Measurements from ENCODE around the gene ABLIM1. TPM values are rescaled to one million over a fixed set of nuclear protein-coding genes. Genes with fewer than 3 reads are reported as not detected.

ABLIM1 gene
- total RNA-seq, 1 donor from 2014 or later, result 37.9 TPM

DNA sequence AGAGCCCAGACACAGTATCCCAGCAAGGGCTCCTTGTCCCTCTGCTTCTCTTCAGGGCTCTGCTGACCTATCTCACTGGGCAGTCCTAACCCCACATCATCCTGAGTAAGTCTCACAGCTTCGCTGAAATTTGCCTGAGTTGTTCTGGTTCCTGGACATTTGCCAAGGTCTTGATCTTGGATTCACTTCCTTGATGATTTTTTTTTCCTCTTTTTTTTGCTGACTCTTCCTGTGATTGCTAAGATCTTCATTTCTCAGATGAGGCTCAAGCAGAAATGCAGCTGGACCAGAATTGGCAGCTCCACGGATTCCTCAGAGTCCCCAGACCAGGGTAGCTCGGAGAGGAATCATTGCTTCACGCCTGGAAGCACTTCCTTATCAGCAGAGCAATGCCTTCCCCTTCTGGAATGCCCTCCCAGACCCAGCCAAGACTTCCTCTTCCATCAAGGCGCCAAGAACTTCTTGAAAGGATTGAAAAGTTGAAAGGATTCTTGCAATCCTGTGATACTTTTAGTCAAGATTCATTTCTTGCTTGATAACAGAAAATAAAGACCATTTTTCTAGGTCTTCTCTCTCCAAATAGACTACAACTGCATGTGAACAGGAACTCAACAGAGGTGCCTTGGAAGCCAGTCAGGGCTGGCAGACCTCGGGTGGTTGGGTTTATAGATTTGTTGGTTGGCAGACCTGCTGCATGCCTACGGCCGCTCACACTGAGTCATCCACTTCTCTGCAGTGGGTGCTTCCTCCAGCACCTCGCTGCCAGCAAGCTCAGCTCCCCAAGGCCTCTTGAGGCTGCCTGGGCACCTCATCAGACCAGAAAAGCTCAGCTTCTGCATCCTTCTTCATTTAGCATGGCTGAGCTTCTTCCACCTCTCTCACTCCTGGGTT lies 244.9 kb downstream of the ABLIM1 start:
- H3K4me1 Mint-ChIP-seq (ENCODE audit: low read depth), result peaks cover 2% of the 10 kb centered on the region
- H3K27ac Mint-ChIP-seq, result no peak overlapping the region
- no peak for DNase-seq (ENCODE audit: low spot score)
- H3K36me3 Mint-ChIP-seq (ENCODE audit: low read depth), result no peaks in the 10 kb centered on the region
- H3K9me3 Mint-ChIP-seq, result no peaks in the 10 kb centered on the region
- intact Hi-C loops (cut with micrococcal nuclease), result no loop called here
- H3K27me3 Mint-ChIP-seq (ENCODE audit: low read depth), result peaks cover 41% of the 10 kb centered on the region
- no peak overlapping the region for H3K4me3 Mint-ChIP-seq (ENCODE audit: low read depth)

DNA sequence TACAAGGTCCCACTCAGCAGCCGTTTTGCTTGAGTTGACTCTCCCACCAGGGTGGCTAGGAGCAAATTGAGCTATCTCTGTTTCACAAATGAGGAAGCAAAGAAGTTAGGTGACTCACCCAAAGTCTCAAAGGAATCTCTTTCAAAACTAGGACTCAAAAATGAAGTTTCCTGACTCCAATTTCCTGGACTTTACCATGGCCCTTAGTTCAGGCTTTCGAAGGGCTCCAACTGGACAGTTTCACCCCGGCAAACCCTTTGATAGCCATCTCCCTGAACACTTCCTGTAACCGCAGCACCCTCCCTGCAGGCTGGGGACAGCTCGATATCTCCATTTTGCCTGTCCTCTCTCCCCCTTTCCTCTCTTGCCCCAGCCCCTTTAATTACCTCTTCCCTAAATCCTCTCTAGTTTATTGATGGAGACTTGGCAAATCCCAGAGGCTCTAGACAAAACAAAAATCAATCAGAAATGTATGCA lies 249.1 kb downstream of the ABLIM1 start:
- Mint-ChIP-seq H3K27me3 (ENCODE audit: low read depth) (peaks cover 49% of the 10 kb centered on the region), H3K9me3 (no peaks in the 10 kb centered on the region), H3K36me3 (ENCODE audit: low read depth) (no peaks in the 10 kb centered on the region), H3K4me3 (ENCODE audit: low read depth) (no peak overlapping the region), H3K4me1 (ENCODE audit: low read depth) (peaks cover 4% of the 10 kb centered on the region), H3K27ac (no peak overlapping the region)
- intact Hi-C loops (cut with micrococcal nuclease), result no loop called here
- DNase-seq (ENCODE audit: low spot score), result no peak

DNA sequence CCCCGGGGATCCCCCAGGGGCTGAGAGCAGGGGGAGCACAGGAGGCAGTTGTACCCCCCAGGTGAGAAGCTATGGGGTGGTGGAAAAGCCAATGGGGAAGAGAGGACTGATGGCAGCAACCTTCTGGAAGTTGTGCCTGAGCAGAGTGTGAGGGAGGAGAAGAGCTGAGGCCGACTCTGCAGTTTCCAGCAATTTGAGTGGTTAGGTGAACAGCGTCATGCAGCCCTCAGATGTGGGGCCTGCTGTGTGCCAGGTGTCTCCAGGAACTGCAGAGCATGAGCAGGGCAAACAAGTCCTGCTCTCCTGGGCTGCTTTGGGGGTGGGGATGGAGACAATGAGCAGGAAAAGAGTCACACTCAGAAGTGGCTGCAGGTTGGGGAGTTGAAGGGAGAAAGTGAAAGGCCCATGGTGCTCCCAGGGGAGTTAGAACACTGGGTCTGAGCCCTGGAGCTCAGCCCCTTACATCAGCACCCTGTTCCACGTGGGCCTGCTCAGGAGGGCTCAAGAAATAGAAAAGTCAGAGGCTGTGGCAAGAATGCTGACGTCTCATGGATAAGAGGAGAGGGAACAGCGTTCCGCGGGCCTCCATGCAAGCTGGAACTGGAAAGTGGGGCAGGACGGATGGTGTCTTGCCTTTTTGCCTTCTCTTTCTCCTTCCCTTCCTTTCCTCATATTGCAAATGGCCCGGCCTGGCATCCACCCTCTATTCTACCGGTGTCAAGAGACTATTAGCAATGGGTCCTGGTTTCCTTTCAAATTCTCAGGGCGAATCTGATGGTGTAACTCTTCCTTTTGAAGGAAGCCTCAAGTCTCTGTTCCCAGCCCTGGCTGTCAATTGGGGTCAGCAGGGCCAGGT lies 249.7 kb downstream of the ABLIM1 start:
- no peaks in the 10 kb centered on the region for H3K36me3 Mint-ChIP-seq (ENCODE audit: low read depth)
- no peak overlapping the region for H3K4me3 Mint-ChIP-seq (ENCODE audit: low read depth)
- intact Hi-C loops (cut with micrococcal nuclease), result no loop called here
- no peak for DNase-seq (ENCODE audit: low spot score)
- H3K4me1 Mint-ChIP-seq (ENCODE audit: low read depth), result peaks cover 4% of the 10 kb centered on the region
- H3K9me3 Mint-ChIP-seq, result no peaks in the 10 kb centered on the region
- H3K27ac Mint-ChIP-seq, result no peak overlapping the region
- peaks cover 48% of the 10 kb centered on the region for H3K27me3 Mint-ChIP-seq (ENCODE audit: low read depth)

DNA sequence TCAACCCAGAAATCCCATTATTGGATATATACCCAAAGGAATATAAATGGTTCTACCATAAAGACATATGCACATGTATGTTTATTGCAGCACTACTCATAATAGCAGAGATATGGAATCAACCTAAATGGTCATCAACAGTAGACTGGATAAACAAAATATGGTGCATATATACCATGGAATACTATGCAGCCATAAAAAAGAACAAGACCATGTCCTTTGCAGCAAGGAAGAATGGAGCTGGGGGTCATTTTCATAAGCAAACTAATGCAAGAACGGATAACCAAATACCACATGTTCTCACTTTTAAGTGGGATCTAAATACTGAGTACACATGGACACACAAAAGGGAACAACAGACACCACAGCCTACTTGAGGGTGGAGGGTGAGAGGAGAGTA lies 251.6 kb downstream of the ABLIM1 start:
- DNase-seq (ENCODE audit: low spot score), result no peak
- intact Hi-C loops (cut with micrococcal nuclease), result no loop called here
- no peak overlapping the region for H3K4me3 Mint-ChIP-seq (ENCODE audit: low read depth)
- peaks cover 8% of the 10 kb centered on the region for H3K4me1 Mint-ChIP-seq (ENCODE audit: low read depth)
- H3K27me3 Mint-ChIP-seq (ENCODE audit: low read depth), result peaks cover 59% of the 10 kb centered on the region
- H3K36me3 Mint-ChIP-seq (ENCODE audit: low read depth), result no peaks in the 10 kb centered on the region
- no peaks in the 10 kb centered on the region for H3K9me3 Mint-ChIP-seq
- H3K27ac Mint-ChIP-seq, result no peak overlapping the region

DNA sequence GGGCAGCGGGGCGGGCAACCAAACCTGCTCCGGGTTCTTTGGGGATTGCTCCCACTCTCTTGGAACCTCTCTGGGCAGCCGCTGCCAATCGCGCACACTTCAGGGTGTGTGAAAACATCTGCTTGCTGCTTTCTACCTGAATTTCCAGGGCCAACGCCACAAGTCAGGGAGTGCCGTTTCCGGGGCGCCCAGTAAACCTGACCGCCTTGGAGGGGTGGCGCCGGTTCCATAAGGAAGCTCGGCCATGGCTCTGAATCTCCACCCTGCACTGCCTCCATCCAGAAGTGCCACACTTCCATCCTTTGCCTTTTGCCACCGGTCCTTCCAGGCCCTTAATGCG lies 253.1 kb downstream of the ABLIM1 start:
- intact Hi-C loops (cut with micrococcal nuclease), result no loop called here
- no peaks in the 10 kb centered on the region for H3K36me3 Mint-ChIP-seq (ENCODE audit: low read depth)
- no peak overlapping the region for H3K27ac Mint-ChIP-seq
- peak overlapping the region; percentile 33 for H3K4me3 Mint-ChIP-seq (ENCODE audit: low read depth)
- H3K27me3 Mint-ChIP-seq (ENCODE audit: low read depth), result peaks cover 66% of the 10 kb centered on the region
- no peak for DNase-seq (ENCODE audit: low spot score)
- peaks cover 8% of the 10 kb centered on the region for H3K4me1 Mint-ChIP-seq (ENCODE audit: low read depth)
- H3K9me3 Mint-ChIP-seq, result no peaks in the 10 kb centered on the region

DNA sequence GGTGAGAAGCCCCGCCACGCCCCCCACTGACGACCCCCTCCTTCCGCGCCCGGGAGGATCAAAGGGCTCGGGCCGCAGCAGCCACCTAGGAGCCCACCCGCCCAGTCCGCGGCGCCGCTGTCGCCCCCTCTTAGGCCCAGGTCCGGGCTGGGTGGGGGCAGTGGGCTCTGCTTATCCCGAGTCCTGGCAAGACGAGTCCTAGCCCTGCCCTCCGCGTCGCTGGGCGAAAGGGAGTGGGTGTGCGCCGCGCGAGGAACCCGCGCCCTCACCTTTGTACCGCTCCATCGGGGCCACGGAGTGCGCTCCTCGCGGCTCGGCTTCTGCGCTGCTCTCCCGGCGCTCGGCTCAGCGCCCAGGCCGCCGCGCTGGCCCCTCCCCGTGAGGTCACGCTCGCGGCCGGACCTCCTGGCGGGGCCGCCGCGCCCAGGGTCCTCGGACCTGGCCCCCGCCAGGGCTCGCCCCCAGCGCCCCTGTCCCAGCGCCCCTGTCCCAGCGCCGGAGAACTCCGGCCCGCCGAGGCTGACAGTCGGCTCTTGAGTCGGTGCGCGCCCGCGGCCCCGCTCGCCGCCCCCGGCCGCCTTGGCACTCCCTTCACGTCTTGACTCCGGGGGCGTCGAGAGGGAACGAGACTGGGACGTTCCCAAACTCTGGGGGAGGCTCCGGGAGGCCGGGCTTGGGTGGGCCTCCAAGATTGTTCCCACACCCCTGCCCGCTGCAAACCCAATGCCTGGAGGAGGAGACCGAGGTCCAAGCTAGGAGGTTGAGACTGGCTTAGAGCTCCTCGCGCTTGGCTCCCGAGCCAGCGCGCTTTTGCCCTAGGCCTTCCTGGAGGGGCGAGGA lies 253.7 kb downstream of the ABLIM1 start, which contains the start of gene AFAP1L2:
Gene AFAP1L2 (minus strand): TSS at position 332 of the 840 bp plus-strand sequence. CDS start 47 bp downstream, at position 285.
- Mint-ChIP-seq H3K4me1 (ENCODE audit: low read depth) (peaks cover 8% of the 10 kb centered on the region), H3K4me3 (ENCODE audit: low read depth) (peak within 1 kb of the TSS; percentile 65), H3K27me3 (ENCODE audit: low read depth) (peaks cover 65% of the 10 kb centered on the region), H3K9me3 (no peaks in the 10 kb centered on the region), H3K36me3 (ENCODE audit: low read depth) (no peaks in the 10 kb centered on the region), H3K27ac (no peak within 1 kb of the TSS)
- intact Hi-C loops (cut with micrococcal nuclease), result loop anchor here (5.0 kb wide), 1 partner anchor 102 kb away; no protein-coding TSS in a partner anchor
- DNase-seq (ENCODE audit: low spot score), result no peak

DNA sequence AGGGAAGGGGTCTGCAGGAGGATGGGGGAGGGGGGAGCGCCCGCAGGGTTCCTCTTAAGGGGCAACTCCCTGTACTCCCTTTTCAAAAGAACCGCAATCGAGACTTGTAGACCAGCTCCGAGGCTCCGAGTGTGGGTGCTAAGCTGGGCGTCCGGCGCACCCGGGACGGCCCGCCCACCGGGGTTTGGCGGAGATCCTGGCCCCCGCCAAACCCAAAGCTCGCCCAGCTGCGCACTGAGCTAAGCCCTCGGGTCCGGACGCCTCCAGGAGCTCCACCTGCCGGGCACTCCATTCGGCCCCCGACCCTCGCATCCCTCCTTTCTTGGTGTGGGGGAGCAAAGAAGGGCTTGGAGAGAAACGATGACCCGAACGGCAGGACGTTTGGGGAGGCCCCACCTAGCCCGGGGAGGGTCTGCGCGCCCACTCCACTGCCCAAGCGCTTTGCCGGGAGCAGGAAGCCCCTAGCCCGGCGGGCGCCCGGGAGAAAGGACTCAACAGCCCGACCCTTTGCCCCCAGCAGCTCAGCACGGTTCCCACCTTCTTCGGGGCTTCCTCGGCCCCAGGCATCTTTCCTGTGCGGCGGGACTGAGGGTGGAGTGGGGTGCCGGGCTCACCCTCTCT lies 254.4 kb downstream of the ABLIM1 start:
- intact Hi-C loops (cut with micrococcal nuclease), result loop anchor here (5.0 kb wide), 1 partner anchor 101 kb away; no protein-coding TSS in a partner anchor
- H3K27ac Mint-ChIP-seq, result no peak overlapping the region
- DNase-seq (ENCODE audit: low spot score), result no peak
- H3K4me1 Mint-ChIP-seq (ENCODE audit: low read depth), result peaks cover 8% of the 10 kb centered on the region
- H3K27me3 Mint-ChIP-seq (ENCODE audit: low read depth), result peaks cover 66% of the 10 kb centered on the region
- H3K36me3 Mint-ChIP-seq (ENCODE audit: low read depth), result no peaks in the 10 kb centered on the region
- H3K9me3 Mint-ChIP-seq, result no peaks in the 10 kb centered on the region
- H3K4me3 Mint-ChIP-seq (ENCODE audit: low read depth), result peak overlapping the region; percentile 24

DNA sequence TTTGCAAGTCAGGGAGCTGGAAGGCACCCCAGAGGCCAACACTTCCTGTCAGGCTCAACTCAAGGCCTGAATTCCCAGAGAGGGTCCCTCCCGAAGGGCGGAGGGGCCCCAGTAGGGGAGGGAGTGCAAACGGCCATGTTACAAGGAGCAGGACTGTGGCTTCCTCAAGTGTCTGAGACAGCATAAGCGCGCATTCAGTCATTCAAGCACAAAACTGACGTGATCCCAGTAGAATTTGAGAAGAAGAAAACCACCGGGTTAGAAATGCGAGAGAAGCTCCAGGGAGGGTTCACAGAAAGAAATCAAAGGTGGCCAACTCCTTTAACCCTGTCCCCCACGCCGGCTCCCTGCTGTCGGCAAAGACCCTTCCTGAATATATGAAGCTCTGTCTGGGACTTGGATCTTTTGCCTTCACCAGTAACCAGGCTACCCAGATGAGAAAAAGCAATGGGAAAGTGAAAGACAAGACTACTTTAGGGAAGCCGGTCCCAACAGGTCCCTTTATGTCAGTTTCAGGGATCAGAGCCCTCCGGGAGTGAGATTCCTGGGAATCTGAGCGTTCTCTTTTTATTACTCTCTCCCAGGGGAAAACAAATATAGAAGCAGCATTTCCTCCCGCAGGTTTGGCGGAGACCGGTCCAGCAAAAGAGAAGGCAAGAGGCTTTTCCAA lies 255.1 kb downstream of the ABLIM1 start:
- Mint-ChIP-seq H3K27me3 (ENCODE audit: low read depth) (peaks cover 65% of the 10 kb centered on the region), H3K4me3 (ENCODE audit: low read depth) (peak overlapping the region; percentile 31)
- intact Hi-C loops (cut with micrococcal nuclease), result loop anchor here (5.0 kb wide), 1 partner anchor 101 kb away; no protein-coding TSS in a partner anchor

DNA sequence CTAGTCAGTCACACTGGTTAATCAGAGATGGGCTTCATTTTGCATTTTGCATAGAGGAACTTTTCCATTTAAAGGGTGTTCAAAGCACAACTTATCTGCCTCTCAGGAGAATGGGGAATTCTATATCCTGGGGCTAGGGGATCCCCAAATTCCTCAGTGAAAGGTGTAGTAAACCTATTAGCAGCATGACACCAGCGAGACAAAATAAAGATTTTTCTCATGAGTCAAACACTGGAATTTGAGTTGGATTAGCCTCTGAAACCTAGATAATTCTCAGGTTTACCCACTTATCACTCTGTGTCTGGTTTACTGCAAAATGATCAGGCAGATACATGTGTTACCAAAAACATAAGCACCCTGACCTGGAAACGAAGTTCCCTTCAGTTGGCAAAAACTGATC lies 255.8 kb downstream of the ABLIM1 start:
- no peaks in the 10 kb centered on the region for H3K9me3 Mint-ChIP-seq
- intact Hi-C loops (cut with micrococcal nuclease), result loop anchor here (5.0 kb wide), 1 partner anchor 100 kb away; no protein-coding TSS in a partner anchor
- peaks cover 8% of the 10 kb centered on the region for H3K4me1 Mint-ChIP-seq (ENCODE audit: low read depth)
- H3K27ac Mint-ChIP-seq, result no peak overlapping the region
- H3K36me3 Mint-ChIP-seq (ENCODE audit: low read depth), result no peaks in the 10 kb centered on the region
- peaks cover 64% of the 10 kb centered on the region for H3K27me3 Mint-ChIP-seq (ENCODE audit: low read depth)
- DNase-seq (ENCODE audit: low spot score), result no peak
- H3K4me3 Mint-ChIP-seq (ENCODE audit: low read depth), result no peak overlapping the region

More for the DNA sequence above, 255.1 kb downstream of the ABLIM1 start:
- Mint-ChIP-seq H3K27ac (no peak overlapping the region), H3K9me3 (no peaks in the 10 kb centered on the region), H3K4me1 (ENCODE audit: low read depth) (peaks cover 8% of the 10 kb centered on the region), H3K36me3 (ENCODE audit: low read depth) (no peaks in the 10 kb centered on the region)
- DNase-seq (ENCODE audit: low spot score), result no peak

DNA sequence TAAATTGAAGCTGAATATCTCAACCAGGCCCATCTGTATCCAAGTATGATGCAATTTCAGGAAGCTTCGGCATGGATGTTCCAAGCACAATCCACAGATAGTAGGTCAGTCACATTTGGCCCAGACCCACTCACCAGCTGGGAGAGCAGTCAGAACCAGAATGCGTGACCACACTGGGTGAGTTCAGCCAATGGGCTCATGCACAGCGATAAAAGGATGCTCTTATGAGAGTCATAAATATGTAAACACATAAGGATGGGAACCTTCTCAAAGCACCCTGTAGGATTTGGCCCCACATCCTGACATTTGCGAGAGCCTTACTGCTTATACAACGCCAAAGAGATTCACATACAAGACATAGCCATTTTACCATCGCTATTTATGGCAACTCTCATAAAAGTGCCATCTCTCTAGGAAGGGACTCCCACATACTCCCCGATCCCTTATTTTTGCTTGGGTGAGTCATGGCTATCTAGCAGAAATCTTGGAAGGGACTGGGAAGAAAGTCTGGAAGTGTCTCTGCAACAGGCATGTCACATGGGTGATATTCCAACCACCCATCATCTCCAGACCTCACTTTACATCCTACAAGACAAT lies 256.8 kb downstream of the ABLIM1 start:
- peaks cover 68% of the 10 kb centered on the region for H3K27me3 Mint-ChIP-seq (ENCODE audit: low read depth)
- H3K4me1 Mint-ChIP-seq (ENCODE audit: low read depth), result peaks cover 8% of the 10 kb centered on the region
- H3K9me3 Mint-ChIP-seq, result no peaks in the 10 kb centered on the region
- no peak overlapping the region for H3K4me3 Mint-ChIP-seq (ENCODE audit: low read depth)
- DNase-seq (ENCODE audit: low spot score), result no peak
- intact Hi-C loops (cut with micrococcal nuclease), result loop anchor here (5.0 kb wide), 1 partner anchor 99 kb away; no protein-coding TSS in a partner anchor
- H3K36me3 Mint-ChIP-seq (ENCODE audit: low read depth), result no peaks in the 10 kb centered on the region
- no peak overlapping the region for H3K27ac Mint-ChIP-seq

DNA sequence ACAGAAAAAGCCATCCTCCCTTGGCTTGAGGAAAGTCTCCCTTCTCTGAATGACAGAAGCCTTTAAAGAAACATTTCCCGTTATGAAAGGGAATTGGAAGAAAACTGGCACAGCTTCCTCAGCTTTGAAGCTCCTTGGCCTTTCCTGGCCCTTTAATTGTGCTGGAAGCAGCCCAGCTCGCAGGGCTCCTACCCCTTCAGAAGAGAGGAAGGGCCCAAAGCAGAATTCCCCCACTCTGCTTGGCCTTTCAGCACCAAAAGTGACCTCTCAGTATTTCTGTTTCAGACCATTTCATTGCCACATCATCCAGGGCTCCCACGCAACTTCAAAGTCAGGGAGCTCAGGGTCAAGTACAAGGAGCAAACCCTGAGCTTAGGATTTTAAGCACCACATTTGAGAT lies 258.0 kb downstream of the ABLIM1 start:
- intact Hi-C loops (cut with micrococcal nuclease), result loop anchor here (5.0 kb wide), 1 partner anchor 98 kb away; no protein-coding TSS in a partner anchor
- no peak for DNase-seq (ENCODE audit: low spot score)
- peaks cover 8% of the 10 kb centered on the region for H3K4me1 Mint-ChIP-seq (ENCODE audit: low read depth)
- H3K4me3 Mint-ChIP-seq (ENCODE audit: low read depth), result no peak overlapping the region
- peaks cover 65% of the 10 kb centered on the region for H3K27me3 Mint-ChIP-seq (ENCODE audit: low read depth)
- no peak overlapping the region for H3K27ac Mint-ChIP-seq
- H3K9me3 Mint-ChIP-seq, result no peaks in the 10 kb centered on the region
- H3K36me3 Mint-ChIP-seq (ENCODE audit: low read depth), result no peaks in the 10 kb centered on the region
